GM15510 (cell line): ENCODE measurements around the gene PYCR2.

Source experiments
- POLR2A ChIP-seq: IDR thresholded peaks from 3 replicates; pipeline ENCODE4 v1.6.1; 2011; ENCODE audit warnings: borderline replicate concordance; ENCODE audit not compliant: insufficient read length; ENCODE audit errors: extremely low read depth

PYCR2 gene

DNA sequence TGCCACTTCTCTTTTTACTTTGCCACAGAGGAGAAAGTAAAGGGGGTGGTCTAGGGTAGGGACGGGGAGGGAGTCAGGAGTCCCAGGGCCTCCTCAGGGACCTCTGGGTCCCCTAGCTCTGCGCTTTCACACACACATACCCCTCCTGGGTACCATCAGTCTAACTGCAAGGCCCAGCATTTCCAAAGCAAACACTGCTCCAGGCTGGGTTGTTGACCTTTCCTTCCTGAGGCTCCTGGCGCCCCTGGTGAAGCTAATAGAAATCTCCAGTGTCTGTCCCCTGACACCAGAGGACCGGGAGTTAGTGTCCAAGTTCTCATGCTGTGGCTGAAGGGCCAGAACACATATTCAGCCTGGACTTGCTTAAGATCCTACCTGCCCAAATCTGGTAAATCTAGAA, 45.8 kb downstream of the PYCR2 start:
- TF ChIP-seq POLR2A, result no peak

DNA sequence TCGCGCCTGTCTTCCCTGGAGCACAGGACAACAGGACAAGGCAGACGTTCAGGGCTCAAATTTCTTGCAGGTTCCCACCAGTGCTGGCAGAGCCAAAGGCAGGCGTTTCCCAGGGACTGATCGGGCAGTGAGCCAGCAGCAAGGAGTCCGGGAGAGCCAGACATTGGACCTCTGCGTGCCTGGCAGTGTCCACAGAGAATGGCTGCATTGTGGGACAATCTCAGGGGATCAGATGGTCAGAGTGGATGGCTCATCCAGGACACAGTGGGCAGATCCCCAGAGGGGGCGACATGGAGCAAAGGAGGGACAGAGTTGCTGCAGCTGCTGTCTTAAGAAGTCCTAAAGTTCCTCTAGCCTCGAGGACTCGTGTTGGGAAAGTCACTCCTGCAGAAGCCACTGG, 46.5 kb downstream of the PYCR2 start:
- no peak for TF ChIP-seq POLR2A

- TF ChIP-seq POLR2A, result no peak
These were observed 47.0 kb downstream of the PYCR2 start for GRCh38 chr1:225876900-225877510.

- no peak for TF ChIP-seq POLR2A
These were observed 48.8 kb downstream of the PYCR2 start for GRCh38 chr1:225875044-225875815.

DNA sequence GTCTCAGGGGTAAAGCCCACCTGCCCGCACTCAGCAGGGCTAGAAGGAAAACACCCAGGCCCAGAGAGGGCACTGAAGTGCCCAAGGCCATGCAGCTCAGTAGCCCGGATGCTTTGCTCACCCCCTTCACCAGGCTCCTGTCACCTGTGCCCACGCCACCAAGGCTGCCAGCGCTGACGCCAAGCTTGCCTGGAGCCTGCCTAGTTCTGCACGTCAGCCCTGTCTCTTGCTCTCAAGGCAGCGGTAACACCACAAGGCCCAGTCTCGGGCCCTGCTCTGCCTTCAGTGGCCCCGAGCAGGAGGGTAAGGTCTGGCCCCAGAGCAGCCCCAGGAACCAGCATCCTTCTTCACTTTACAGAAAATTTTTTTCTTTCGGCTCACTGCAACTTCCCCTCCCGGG, 49.6 kb downstream of the PYCR2 start:
- no peak for TF ChIP-seq POLR2A

GRCh38 chr1:225873281-225873850, 50.7 kb downstream of the PYCR2 start:
- no peak for TF ChIP-seq POLR2A

DNA sequence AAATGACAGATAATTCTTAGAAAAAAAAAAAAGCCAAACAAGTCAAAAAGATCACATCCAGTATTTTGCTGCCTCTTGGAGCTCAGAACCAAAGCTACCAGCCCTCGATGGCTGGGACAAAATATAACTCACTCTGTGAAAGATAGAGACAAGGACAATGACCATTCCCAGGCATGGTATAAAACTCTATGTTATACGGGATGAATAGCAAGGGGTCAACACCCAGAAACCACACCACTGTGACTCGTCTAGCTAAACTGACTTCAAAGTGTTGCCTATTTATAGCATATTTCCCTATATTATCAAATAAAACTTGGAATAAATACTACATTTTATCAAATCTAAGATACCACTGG, 52.0 kb downstream of the PYCR2 start:
- TF ChIP-seq POLR2A, result no peak

- no peak for TF ChIP-seq POLR2A
These were observed 52.5 kb downstream of the PYCR2 start for GRCh38 chr1:225871359-225872074.

- no peak for TF ChIP-seq POLR2A
These were observed 53.1 kb downstream of the PYCR2 start for GRCh38 chr1:225870911-225871310.
